Vagina (tissue), 2 donors: ENCODE measurements around the gene UBR3. TPM values are rescaled to one million over a fixed set of nuclear protein-coding genes. Genes with fewer than 3 reads are reported as not detected.

Experiments used
- DNase-seq, 2 donors: peaks; one replicate each; pipeline ENCODE4 v3.0.0-alpha.2; 2017; ENCODE audit errors: extremely low spot score in 2 of 2
- H3K27ac ChIP-seq: fragments of 200-600 bp; sonication (generic); one replicate; pipeline ENCODE4 v1.5.1; 2019
- H3K27me3 ChIP-seq: fragments of 200-600 bp; sonication (generic); one replicate; pipeline ENCODE4 v1.5.1; 2019
- H3K36me3 ChIP-seq, 2 donors: fragments of 200-600 bp; sonication (generic); one replicate each; pipeline ENCODE4 v1.5.1; 2017 to 2019
- H3K4me1 ChIP-seq: fragments of 200-600 bp; sonication (generic); one replicate; pipeline ENCODE4 v1.5.1; 2019
- H3K4me3 ChIP-seq, 2 donors: fragments of 200-600 bp; sonication (generic); 1 replicate in 1 of 2; 2 replicates in 1 of 2; pipeline ENCODE4 v1.5.1; 2016 to 2019
- H3K9me3 ChIP-seq: fragments of 200-600 bp; sonication (generic); one replicate; pipeline ENCODE4 v1.5.1; 2019
- CTCF ChIP-seq, 3 experiments: fragments of 450-650 bp in 2 of 3; fragments of 200-600 bp in 1 of 3; sonication (generic) in 1 of 3; IDR thresholded peaks; one replicate each; pipeline ENCODE4 v1.5.1; 2017 to 2019; ENCODE audit warnings: antibody characterized with exemption in 3 of 3, mild to moderate bottlenecking in 2 of 3, moderate library complexity in 2 of 3
- POLR2A ChIP-seq, 2 donors: fragments of 450-650 bp; IDR thresholded peaks; one replicate each; pipeline ENCODE4 v1.6.1; 2017; ENCODE audit warnings: antibody characterized with exemption in 2 of 2, mild to moderate bottlenecking in 2 of 2, moderate library complexity in 2 of 2
- POLR2AphosphoS5 ChIP-seq, 2 donors: sonication (generic); formaldehyde crosslinking; IDR thresholded peaks; one replicate each; pipeline ENCODE4 v1.9.0; 2017; ENCODE audit warnings: antibody characterized with exemption in 2 of 2, mild to moderate bottlenecking in 2 of 2, low read depth in 1 of 2; ENCODE audit not compliant: insufficient read depth in 1 of 2
- intact Hi-C: fragments of 100-400 bp; cut with DNase I; formaldehyde crosslinking; loops from one replicate; pipeline ENCODE4 v1.15.1; 2023
- total RNA-seq: library from RNA; depleted of rRNA; stranded (reverse); fragments of >200 nt; gene quantifications from one replicate; pipeline ENCODE4 v1.2.3, GENCODE V29; 2016

The UBR3 gene
- total RNA-seq, 1 donor from 2014 or later: 59.2 TPM

- no peak for DNase-seq
Measured at GRCh38 chr2:170038734-170039133, 211.5 kb downstream of the UBR3 start.

GRCh38 chr2:170039401-170040172 is 212.3 kb downstream of the UBR3 start:
- no peaks in the 10 kb centered on the region for H3K4me1 ChIP-seq
- TF ChIP-seq CTCF (IDR thresholded peaks at IDR 0.05): no peak
- no peak for TF ChIP-seq POLR2A (IDR thresholded peaks at IDR 0.05)
- TF ChIP-seq POLR2AphosphoS5 (IDR thresholded peaks at IDR 0.05; ENCODE audit: insufficient read depth in 1 of 2, low read depth in 1 of 2): no peak
- no peaks in the 10 kb centered on the region for H3K9me3 ChIP-seq
- H3K36me3 ChIP-seq: no peaks in the 10 kb centered on the region
- intact Hi-C loops: no loop called here
- no peaks in the 10 kb centered on the region for H3K27me3 ChIP-seq
- no peak overlapping the region for H3K27ac ChIP-seq
- no peak overlapping the region for H3K4me3 ChIP-seq
- no peak for DNase-seq

More at GRCh38 chr2:170038734-170039133, 211.5 kb downstream of the UBR3 start:
- Histone ChIP-seq H3K36me3 (no peaks in the 10 kb centered on the region), H3K27ac (no peak overlapping the region), H3K9me3 (no peaks in the 10 kb centered on the region), H3K4me1 (no peaks in the 10 kb centered on the region), H3K27me3 (no peaks in the 10 kb centered on the region), H3K4me3 (no peak overlapping the region)
- TF ChIP-seq POLR2AphosphoS5 (IDR thresholded peaks at IDR 0.05; ENCODE audit: insufficient read depth in 1 of 2, low read depth in 1 of 2): no peak
- TF ChIP-seq CTCF (IDR thresholded peaks at IDR 0.05): no peak
- TF ChIP-seq POLR2A (IDR thresholded peaks at IDR 0.05): no peak
- intact Hi-C loops: no loop called here

- no peaks in the 10 kb centered on the region for H3K36me3 ChIP-seq
- no peak overlapping the region for H3K4me3 ChIP-seq
- no peaks in the 10 kb centered on the region for H3K27me3 ChIP-seq
- H3K27ac ChIP-seq: no peak overlapping the region
- no peaks in the 10 kb centered on the region for H3K9me3 ChIP-seq
- no peak for TF ChIP-seq POLR2A (IDR thresholded peaks at IDR 0.05)
- no peak for TF ChIP-seq POLR2AphosphoS5 (IDR thresholded peaks at IDR 0.05; ENCODE audit: insufficient read depth in 1 of 2, low read depth in 1 of 2)
- no peak for TF ChIP-seq CTCF (IDR thresholded peaks at IDR 0.05)
- no peaks in the 10 kb centered on the region for H3K4me1 ChIP-seq
- intact Hi-C loops: no loop called here
- DNase-seq: no peak
Measured at GRCh38 chr2:170044751-170045478, 217.7 kb downstream of the UBR3 start.

- no peaks in the 10 kb centered on the region for H3K27me3 ChIP-seq
- H3K4me1 ChIP-seq: no peaks in the 10 kb centered on the region
- no peak overlapping the region for H3K27ac ChIP-seq
- no peaks in the 10 kb centered on the region for H3K9me3 ChIP-seq
- no peak overlapping the region for H3K4me3 ChIP-seq
- DNase-seq: no peak
- intact Hi-C loops: no loop called here
- peaks cover 0 to 7% of the 10 kb centered on the region in 2 donors for H3K36me3 ChIP-seq
- TF ChIP-seq POLR2A (IDR thresholded peaks at IDR 0.05): no peak
- no peak for TF ChIP-seq CTCF (IDR thresholded peaks at IDR 0.05)
- TF ChIP-seq POLR2AphosphoS5 (IDR thresholded peaks at IDR 0.05; ENCODE audit: insufficient read depth in 1 of 2, low read depth in 1 of 2): no peak
Measured at GRCh38 chr2:170047331-170048065, 220.2 kb downstream of the UBR3 start.
